HG03442 (cell line): ENCODE measurements around the gene LRRTM4.

Experiments used
- ATAC-seq: cut with Tn5 transposase; IDR thresholded peaks from one replicate; pipeline ENCODE4 v1.9.1; 2021; ENCODE audit warnings: mild to moderate bottlenecking, moderate library complexity; ENCODE audit not compliant: unreplicated experiment

The LRRTM4 gene

GRCh38 chr2:77521931-77522470 is at the start of gene LRRTM4:
Gene LRRTM4 (minus strand): TSS chr2:77522376.
- ATAC-seq, result no peak

- ATAC-seq, result no peak
Measured at GRCh38 chr2:77571545-77571944, 49.4 kb upstream of the LRRTM4 start.

- no peak for ATAC-seq
Measured at GRCh38 chr2:77567723-77568122, 45.5 kb upstream of the LRRTM4 start.

- no peak for ATAC-seq
Measured at GRCh38 chr2:77566582-77566981, 44.4 kb upstream of the LRRTM4 start.

- no peak for ATAC-seq
Measured at GRCh38 chr2:77566131-77566530, 44.0 kb upstream of the LRRTM4 start.

- no peak for ATAC-seq
Measured at GRCh38 chr2:77552956-77553355, 30.8 kb upstream of the LRRTM4 start.

- no peak for ATAC-seq
Measured at GRCh38 chr2:77538031-77538430, 15.9 kb upstream of the LRRTM4 start.

- no peak for ATAC-seq
Measured at GRCh38 chr2:77522888-77523287, 712 bp upstream of the LRRTM4 start.

GRCh38 chr2:77521548-77521891 is 656 bp downstream of the LRRTM4 start:
- no peak for ATAC-seq

GRCh38 chr2:77520641-77521547 is 1.3 kb downstream of the LRRTM4 start:
- ATAC-seq, result no peak

- ATAC-seq, result no peak
Measured at GRCh38 chr2:77519888-77520506, 2.2 kb downstream of the LRRTM4 start.

- no peak for ATAC-seq
Measured at GRCh38 chr2:77519164-77519887, 2.9 kb downstream of the LRRTM4 start.

- ATAC-seq, result no peak
Measured at GRCh38 chr2:77518311-77518710, 3.9 kb downstream of the LRRTM4 start.

- ATAC-seq, result no peak
Measured at GRCh38 chr2:77513191-77513590, 9.0 kb downstream of the LRRTM4 start.

GRCh38 chr2:77512507-77512906 is 9.7 kb downstream of the LRRTM4 start:
- no peak for ATAC-seq

- no peak for ATAC-seq
Measured at GRCh38 chr2:77508511-77508910, 13.7 kb downstream of the LRRTM4 start.

- ATAC-seq, result no peak
Measured at GRCh38 chr2:77507657-77508056, 14.5 kb downstream of the LRRTM4 start.

GRCh38 chr2:77488141-77488540 is 34.0 kb downstream of the LRRTM4 start:
- ATAC-seq, result no peak

- no peak for ATAC-seq
Measured at GRCh38 chr2:77487074-77487803, 34.9 kb downstream of the LRRTM4 start.

- ATAC-seq, result no peak
Measured at GRCh38 chr2:77484026-77484425, 38.1 kb downstream of the LRRTM4 start.

GRCh38 chr2:77479895-77480294 is 42.3 kb downstream of the LRRTM4 start:
- no peak for ATAC-seq
